Duodenal mucosa (tissue), 2 donors: ENCODE measurements around the gene OXT.

ENCODE experiments used
- H3K27ac ChIP-seq: one replicate; pipeline ENCODE4 v1.7.0; 2013; ENCODE audit warnings: low read depth, low read length
- H3K27me3 ChIP-seq, 2 donors: one replicate each; pipeline ENCODE4 v1.7.0; 2013; ENCODE audit warnings: low read length in 2 of 2, control low read depth in 1 of 2; ENCODE audit not compliant: insufficient read depth in 2 of 2, control insufficient read depth in 1 of 2
- H3K36me3 ChIP-seq, 2 donors: one replicate each; pipeline ENCODE4 v1.7.0; 2013; ENCODE audit warnings: low read length in 2 of 2, control low read depth in 1 of 2; ENCODE audit not compliant: insufficient read depth in 2 of 2, control insufficient read depth in 1 of 2
- H3K4me1 ChIP-seq, 2 donors: one replicate each; pipeline ENCODE4 v1.7.0; 2013; ENCODE audit warnings: low read length in 2 of 2, control low read depth in 1 of 2; ENCODE audit not compliant: insufficient read depth in 2 of 2, control insufficient read depth in 1 of 2
- H3K4me3 ChIP-seq, 2 donors: one replicate each; pipeline ENCODE4 v1.7.0; 2013; ENCODE audit warnings: low read length in 2 of 2, low read depth in 1 of 2
- H3K9ac ChIP-seq, 2 donors: one replicate each; pipeline ENCODE4 v1.7.0; 2013; ENCODE audit warnings: low read length in 2 of 2, low read depth in 1 of 2
- H3K9me3 ChIP-seq, 2 donors: one replicate each; pipeline ENCODE4 v1.7.0; 2013; ENCODE audit warnings: low read length in 2 of 2, control low read depth in 1 of 2; ENCODE audit not compliant: control insufficient read depth in 1 of 2

The OXT gene

GRCh38 chr20:3084283-3084985 is 13.0 kb downstream of the OXT start, which contains the start of gene AVP:
TSS of gene AVP (minus strand) at chr20:3084724. CDS start at chr20:3084674, 50 bp downstream.
- Histone ChIP-seq H3K4me1 (no peaks in the 10 kb centered on the region), H3K4me3 (no peak within 1 kb of the TSS), H3K36me3 (no peaks in the 10 kb centered on the region), H3K27ac (no peak within 1 kb of the TSS), H3K9me3 (no peaks in the 10 kb centered on the region), H3K9ac (no peak within 1 kb of the TSS), H3K27me3 (peaks cover 32 to 33% of the 10 kb centered on the region in 2 donors)

GRCh38 chr20:3084986-3085360 is 13.6 kb downstream of the OXT start:
- Histone ChIP-seq H3K4me1 (no peaks in the 10 kb centered on the region), H3K4me3 (no peak overlapping the region), H3K9me3 (no peaks in the 10 kb centered on the region), H3K9ac (no peak overlapping the region), H3K27me3 (peaks cover 33 to 36% of the 10 kb centered on the region in 2 donors), H3K27ac (no peak overlapping the region), H3K36me3 (no peaks in the 10 kb centered on the region)

- H3K27ac ChIP-seq = no peak overlapping the region
- H3K4me3 ChIP-seq = no peak overlapping the region
- H3K36me3 ChIP-seq = no peaks in the 10 kb centered on the region
- H3K27me3 ChIP-seq = peaks cover 37 to 40% of the 10 kb centered on the region in 2 donors
- no peak overlapping the region for H3K9ac ChIP-seq
- H3K4me1 ChIP-seq = no peaks in the 10 kb centered on the region
- no peaks in the 10 kb centered on the region for H3K9me3 ChIP-seq
Measured at GRCh38 chr20:3085571-3086072, 14.2 kb downstream of the OXT start.

- no peaks in the 10 kb centered on the region for H3K4me1 ChIP-seq
- H3K27me3 ChIP-seq = peaks cover 23 to 32% of the 10 kb centered on the region in 2 donors
- H3K27ac ChIP-seq = no peak overlapping the region
- no peaks in the 10 kb centered on the region for H3K9me3 ChIP-seq
- no peak overlapping the region for H3K9ac ChIP-seq
- no peak overlapping the region for H3K4me3 ChIP-seq
- H3K36me3 ChIP-seq = no peaks in the 10 kb centered on the region
Measured at GRCh38 chr20:3088031-3088430, 16.6 kb downstream of the OXT start.

- H3K36me3 ChIP-seq = no peaks in the 10 kb centered on the region
- no peak overlapping the region for H3K4me3 ChIP-seq
- H3K9me3 ChIP-seq = no peaks in the 10 kb centered on the region
- no peak overlapping the region for H3K27ac ChIP-seq
- no peaks in the 10 kb centered on the region for H3K4me1 ChIP-seq
- peaks cover 24% of the 10 kb centered on the region in 2 donors for H3K27me3 ChIP-seq
- H3K9ac ChIP-seq = no peak overlapping the region
Measured at GRCh38 chr20:3090565-3090964, 19.1 kb downstream of the OXT start.

- Histone ChIP-seq H3K27me3 (peaks cover 24% of the 10 kb centered on the region in 2 donors), H3K9me3 (no peaks in the 10 kb centered on the region), H3K36me3 (no peaks in the 10 kb centered on the region), H3K27ac (no peak overlapping the region), H3K9ac (no peak overlapping the region), H3K4me3 (peak overlapping the region; percentile 15 to 40), H3K4me1 (no peaks in the 10 kb centered on the region)
Measured at GRCh38 chr20:3092611-3093379, 21.4 kb downstream of the OXT start.

- no peak overlapping the region for H3K9ac ChIP-seq
- no peaks in the 10 kb centered on the region for H3K36me3 ChIP-seq
- no peak overlapping the region for H3K4me3 ChIP-seq
- no peaks in the 10 kb centered on the region for H3K9me3 ChIP-seq
- H3K27ac ChIP-seq = no peak overlapping the region
- peaks cover 24% of the 10 kb centered on the region in 2 donors for H3K27me3 ChIP-seq
- no peaks in the 10 kb centered on the region for H3K4me1 ChIP-seq
Measured at GRCh38 chr20:3093861-3094361, 22.5 kb downstream of the OXT start.

- Histone ChIP-seq H3K4me1 (no peaks in the 10 kb centered on the region), H3K27ac (no peak overlapping the region), H3K4me3 (no peak overlapping the region), H3K9ac (no peak overlapping the region), H3K9me3 (no peaks in the 10 kb centered on the region), H3K36me3 (no peaks in the 10 kb centered on the region), H3K27me3 (peaks cover 19 to 23% of the 10 kb centered on the region in 2 donors)
Measured at GRCh38 chr20:3094848-3095629, 23.6 kb downstream of the OXT start.

- Histone ChIP-seq H3K4me3 (no peak overlapping the region), H3K27me3 (no peaks in the 10 kb centered on the region), H3K36me3 (no peaks in the 10 kb centered on the region), H3K9me3 (no peaks in the 10 kb centered on the region), H3K27ac (no peak overlapping the region), H3K4me1 (peaks cover 0 to 3% of the 10 kb centered on the region in 2 donors), H3K9ac (no peak overlapping the region)
Measured at GRCh38 chr20:3100480-3100879, 29.1 kb downstream of the OXT start.
